ENCODE measurements around the gene NOTUM. TPM values are rescaled to one million over a fixed set of nuclear protein-coding genes. Genes with fewer than 3 reads are reported as not detected.
A peak's percentile ranks its signal among the peaks of the same experiment; 100 is the strongest.

NOTUM gene
- total and polyA plus RNA-seq, 2 of the 4 experiments (the other 2 are of a cell fraction) = 0.05 TPM; not detected in 1

- Histone ChIP-seq H3K9ac (ENCODE audit: low read depth, low read length) (no peak overlapping the region), H3K4me3 (ENCODE audit: insufficient read depth, low read depth, low read length) (no peak overlapping the region), H3K9me3 (ENCODE audit: control insufficient read depth, insufficient read depth, low read length) (no peaks in the 10 kb centered on the region), H2BK5ac (ENCODE audit: low read depth, low read length, poor library complexity, severe bottlenecking) (no peak overlapping the region), H4K91ac (ENCODE audit: insufficient read depth, low read depth, low read length) (no peak overlapping the region), H3K27ac (ENCODE audit: insufficient read depth, low read length) (no peak overlapping the region), H3K56ac (ENCODE audit: extremely low read depth, insufficient read depth, low read length) (no peak overlapping the region), H2AK5ac (ENCODE audit: low read depth, low read length) (no peak overlapping the region; the same call in 1 of the 2 replicates), H3K27me3 (ENCODE audit: control insufficient read depth, insufficient read depth, low read length) (no peaks in the 10 kb centered on the region), H3K14ac (replicated peaks; ENCODE audit: low read depth, low read length) (no peak overlapping the region; the same call in 1 of the 2 replicates), H2BK15ac (ENCODE audit: low read depth, low read length) (no peak overlapping the region), H3K4ac (ENCODE audit: low read depth, low read length) (no peak overlapping the region), H3K4me1 (ENCODE audit: control insufficient read depth, insufficient read depth, low read length) (peaks cover 10% of the 10 kb centered on the region), H3K79me1 (ENCODE audit: low read depth in 1 of 2, low read length in 2 of 2) (peaks cover 17 to 46% of the 10 kb centered on the region in 2 experiments), H4K8ac (ENCODE audit: low read depth in 2 of 2, low read length in 2 of 2) (no peak overlapping the region), H4K20me1 (ENCODE audit: insufficient read depth, low read length) (peaks cover 12% of the 10 kb centered on the region), H3K36me3 (ENCODE audit: control insufficient read depth, insufficient read depth, low read length) (peaks cover 27% of the 10 kb centered on the region; the same call in 1 of the 2 replicates), H2BK120ac (ENCODE audit: low read depth, low read length) (no peak overlapping the region), H2BK20ac (ENCODE audit: low read depth, low read length) (no peak overlapping the region), H2AFZ (replicated peaks; ENCODE audit: low read length, poor library complexity) (no peak overlapping the region), H3K9me1 (ENCODE audit: insufficient read depth, low read length) (peaks cover 8% of the 10 kb centered on the region), H4K5ac (ENCODE audit: low read depth, low read length) (no peak overlapping the region), H3K4me2 (ENCODE audit: low read depth, low read length) (no peak overlapping the region), H2AK9ac (replicated peaks; ENCODE audit: low read depth, low read length, poor library complexity) (peak overlapping the region; percentile 52), H3K23ac (ENCODE audit: low read depth, low read length) (no peak overlapping the region), H3K18ac (ENCODE audit: low read depth, low read length) (no peak overlapping the region)
- ATAC-seq (ENCODE audit: low read depth) (no peak), DNase-seq (no peak)
- ChIA-PET CTCF (no interaction called here), POLR2A (ENCODE audit: unreplicated experiment) (no interaction called here)
- intact Hi-C loops (cut with micrococcal nuclease) (no loop called here), in situ Hi-C loops (cut with MboI; ENCODE audit: low sequenced_read_pairs) (no loop called here), dilution Hi-C loops (cut with HindIII; ENCODE audit: low sequenced_read_pairs, unreplicated experiment) (no loop called here)
- no peak for TF ChIP-seq RAD21 (IDR thresholded peaks at IDR 0.05; ENCODE audit: low read length)
- TF ChIP-seq RCOR1 (IDR thresholded peaks at IDR 0.05; ENCODE audit: insufficient replicate concordance, low read length) = no peak
- TF ChIP-seq NFE2L2 (IDR thresholded peaks at IDR 0.05; ENCODE audit: low read depth, low read length) = no peak
- TF ChIP-seq CHD1 (IDR thresholded peaks at IDR 0.05; ENCODE audit: low read depth, low read length) = no peak
- TF ChIP-seq MAZ (IDR thresholded peaks at IDR 0.05; ENCODE audit: borderline replicate concordance, low read depth, low read length) = no peak
- no peak for TF ChIP-seq SMC3 (IDR thresholded peaks at IDR 0.05; ENCODE audit: low read depth, low read length)
- TF ChIP-seq MXI1 (IDR thresholded peaks at IDR 0.05; ENCODE audit: borderline replicate concordance, low read depth, low read length) = no peak
- no peak for TF ChIP-seq BHLHE40 (IDR thresholded peaks at IDR 0.05; ENCODE audit: low read depth, low read length)
- no peak for TF ChIP-seq RFX5 (IDR thresholded peaks at IDR 0.05; ENCODE audit: low read depth, low read length)
- no TSS peak for BruUV-seq (replicated peaks)
- no CpG with 5 or more reads among the region's 15 CpGs for WGBS, 2 experiments (ENCODE audit: extremely low coverage in 2 of 2, insufficient read length in 1 of 2)
These were observed 29.2 kb downstream of the NOTUM start for GRCh38 chr17:81931557-81932332.
